Measurements from ENCODE around the gene MVB12A. TPM values are rescaled to one million over a fixed set of nuclear protein-coding genes. Genes with fewer than 3 reads are reported as not detected.

Gene MVB12A
- total and polyA plus RNA-seq, 10 of the 15 experiments (the other 5 are each of a cell fraction or from before 2014, with no cell fraction given), result 1.2 to 47.6 (median 26.3) TPM

DNA sequence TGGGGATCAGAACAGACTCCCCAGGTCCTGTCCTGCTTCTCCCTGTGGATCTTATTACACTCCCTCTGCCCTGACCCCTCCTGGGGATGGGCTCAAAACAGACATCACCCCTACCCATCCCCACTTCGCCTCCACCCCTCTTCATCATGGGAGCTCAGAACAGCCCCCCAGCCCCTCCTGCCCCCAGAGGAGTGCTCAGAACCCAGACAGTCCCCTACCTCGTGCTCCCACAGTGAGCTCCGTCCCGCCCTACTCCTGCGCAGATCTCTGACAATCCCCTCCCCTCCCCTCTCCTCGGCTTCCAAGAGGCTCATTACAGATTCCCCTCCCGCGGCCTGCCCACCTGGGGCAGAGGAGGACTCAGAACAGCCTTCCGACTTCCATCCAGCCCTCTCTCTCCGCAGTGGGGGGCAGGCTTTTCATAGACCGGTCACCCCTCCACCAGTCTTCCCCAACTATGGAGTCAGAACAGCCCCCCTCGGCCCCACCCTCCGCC, 34.8 kb downstream of the MVB12A start:
- no TSS peak for BruUV-seq (replicated peaks)
- intact Hi-C loops (cut with micrococcal nuclease; ENCODE audit: unreplicated experiment), result no loop called here
- FAIRE-seq (no peak), ATAC-seq (no peak; the same call in 2 of the 3 replicates), DNase-seq (ENCODE audit: low read depth, low spot score) (no peak)
- in situ Hi-C loops (cut with MboI), result no loop called here
- Histone ChIP-seq H3K4me3 (no peak overlapping the region), H2AFZ (ENCODE audit: control insufficient read depth, low read depth, low read length) (no peak overlapping the region), H3K9me3 (replicated peaks; ENCODE audit: control insufficient read depth, insufficient read depth, low read length) (no peaks in the 10 kb centered on the region; the same call in 2 of the 3 replicates), H3K9ac (ENCODE audit: control insufficient read depth, insufficient read depth, low read length) (no peak overlapping the region), H3K4me2 (ENCODE audit: control insufficient read depth, insufficient read depth) (no peak overlapping the region), H3K36me3 (ENCODE audit: control insufficient read depth in 2 of 2, insufficient read depth in 2 of 2, low read length in 1 of 2) (no peaks in the 10 kb centered on the region), H4K20me1 (ENCODE audit: control insufficient read depth, insufficient read depth) (no peaks in the 10 kb centered on the region; the same call in 1 of the 2 replicates), H3K27ac (ENCODE audit: control insufficient read depth, insufficient read depth) (no peak overlapping the region), H3K4me1 (ENCODE audit: control insufficient read depth, insufficient read depth, low read length) (peaks cover 11% of the 10 kb centered on the region), H3K27me3 (replicated peaks in 1 of 2; ENCODE audit: control insufficient read depth in 2 of 2, insufficient read depth in 2 of 2, low read length in 1 of 2) (peaks cover 3 to 7% of the 10 kb centered on the region in 2 experiments; a peak in 2 of 4 replicates), H3K79me2 (ENCODE audit: control insufficient read depth, insufficient read depth, low read length) (no peaks in the 10 kb centered on the region)
- CTCF ChIA-PET, result interaction anchor here (0.7 to 1.3 kb wide), 6 partner anchors 11 to 119 kb away, joined by 3 to 10 read pairs (median 4); partner anchors contain the start of gene SLC27A1
- SMC1A ChIA-PET (ENCODE audit: uncharacterized antibody, unreplicated experiment), result interaction anchor here (0.9 kb wide), 1 partner anchor 11 kb away, joined by 4 read pairs; no protein-coding TSS in a partner anchor
- 21% methylated on average over 6 of the region's 13 CpGs for WGBS (ENCODE audit: insufficient coverage, insufficient replicate concordance, low lambda C conversion rate, missing lambda C conversion rate)
- RAD21 ChIA-PET (ENCODE audit: unreplicated experiment), result no interaction called here
- TF ChIP-seq JUNB (IDR thresholded peaks at IDR 0.05) (no peak), ZBED1 (IDR thresholded peaks at IDR 0.05; ENCODE audit: borderline replicate concordance) (no peak), IKZF2 (IDR thresholded peaks at IDR 0.05) (no peak), RELA (IDR thresholded peaks at IDR 0.05; ENCODE audit: borderline replicate concordance, partially characterized antibody) (no peak), FOXM1 (IDR thresholded peaks at IDR 0.05; ENCODE audit: low read depth, low read length) (no peak), MTA2 (IDR thresholded peaks at IDR 0.05; ENCODE audit: low read depth) (no peak), BMI1 (IDR thresholded peaks at IDR 0.05; ENCODE audit: borderline replicate concordance) (no peak), STAT1 (conservative IDR thresholded peaks at IDR 0.05) (no peak), CHD4 (IDR thresholded peaks at IDR 0.05) (no peak), MYB (IDR thresholded peaks at IDR 0.05; ENCODE audit: borderline replicate concordance, low read depth, low read length) (no peak)
- TF ChIP-seq, protein P1, sequence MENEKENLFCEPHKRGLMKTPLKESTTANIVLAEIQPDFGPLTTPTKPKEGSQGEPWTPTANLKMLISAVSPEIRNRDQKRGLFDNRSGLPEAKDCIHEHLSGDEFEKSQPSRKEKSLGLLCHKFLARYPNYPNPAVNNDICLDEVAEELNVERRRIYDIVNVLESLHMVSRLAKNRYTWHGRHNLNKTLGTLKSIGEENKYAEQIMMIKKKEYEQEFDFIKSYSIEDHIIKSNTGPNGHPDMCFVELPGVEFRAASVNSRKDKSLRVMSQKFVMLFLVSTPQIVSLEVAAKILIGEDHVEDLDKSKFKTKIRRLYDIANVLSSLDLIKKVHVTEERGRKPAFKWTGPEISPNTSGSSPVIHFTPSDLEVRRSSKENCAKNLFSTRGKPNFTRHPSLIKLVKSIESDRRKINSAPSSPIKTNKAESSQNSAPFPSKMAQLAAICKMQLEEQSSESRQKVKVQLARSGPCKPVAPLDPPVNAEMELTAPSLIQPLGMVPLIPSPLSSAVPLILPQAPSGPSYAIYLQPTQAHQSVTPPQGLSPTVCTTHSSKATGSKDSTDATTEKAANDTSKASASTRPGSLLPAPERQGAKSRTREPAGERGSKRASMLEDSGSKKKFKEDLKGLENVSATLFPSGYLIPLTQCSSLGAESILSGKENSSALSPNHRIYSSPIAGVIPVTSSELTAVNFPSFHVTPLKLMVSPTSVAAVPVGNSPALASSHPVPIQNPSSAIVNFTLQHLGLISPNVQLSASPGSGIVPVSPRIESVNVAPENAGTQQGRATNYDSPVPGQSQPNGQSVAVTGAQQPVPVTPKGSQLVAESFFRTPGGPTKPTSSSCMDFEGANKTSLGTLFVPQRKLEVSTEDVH (IDR thresholded peaks at IDR 0.05; ENCODE audit: low read depth, partially characterized antibody), result no peak
- TF ChIP-seq, protein P2, sequence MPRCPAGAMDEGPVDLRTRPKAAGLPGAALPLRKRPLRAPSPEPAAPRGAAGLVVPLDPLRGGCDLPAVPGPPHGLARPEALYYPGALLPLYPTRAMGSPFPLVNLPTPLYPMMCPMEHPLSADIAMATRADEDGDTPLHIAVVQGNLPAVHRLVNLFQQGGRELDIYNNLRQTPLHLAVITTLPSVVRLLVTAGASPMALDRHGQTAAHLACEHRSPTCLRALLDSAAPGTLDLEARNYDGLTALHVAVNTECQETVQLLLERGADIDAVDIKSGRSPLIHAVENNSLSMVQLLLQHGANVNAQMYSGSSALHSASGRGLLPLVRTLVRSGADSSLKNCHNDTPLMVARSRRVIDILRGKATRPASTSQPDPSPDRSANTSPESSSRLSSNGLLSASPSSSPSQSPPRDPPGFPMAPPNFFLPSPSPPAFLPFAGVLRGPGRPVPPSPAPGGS (IDR thresholded peaks at IDR 0.05; ENCODE audit: borderline replicate concordance, insufficient read depth, low read depth, low read length, poor library complexity, severe bottlenecking), result no peak
- POLR2A ChIA-PET, result interaction anchor here (0.6 kb wide), 1 partner anchor 21 kb away, joined by 4 read pairs; no protein-coding TSS in a partner anchor
